ENCODE results near the gene LGALS3BP. TPM values are rescaled to one million over a fixed set of nuclear protein-coding genes. Genes with fewer than 3 reads are reported as not detected.

Gene LGALS3BP
- total RNA-seq, 1 experiment from 2014 or later, result 57.9 TPM

DNA sequence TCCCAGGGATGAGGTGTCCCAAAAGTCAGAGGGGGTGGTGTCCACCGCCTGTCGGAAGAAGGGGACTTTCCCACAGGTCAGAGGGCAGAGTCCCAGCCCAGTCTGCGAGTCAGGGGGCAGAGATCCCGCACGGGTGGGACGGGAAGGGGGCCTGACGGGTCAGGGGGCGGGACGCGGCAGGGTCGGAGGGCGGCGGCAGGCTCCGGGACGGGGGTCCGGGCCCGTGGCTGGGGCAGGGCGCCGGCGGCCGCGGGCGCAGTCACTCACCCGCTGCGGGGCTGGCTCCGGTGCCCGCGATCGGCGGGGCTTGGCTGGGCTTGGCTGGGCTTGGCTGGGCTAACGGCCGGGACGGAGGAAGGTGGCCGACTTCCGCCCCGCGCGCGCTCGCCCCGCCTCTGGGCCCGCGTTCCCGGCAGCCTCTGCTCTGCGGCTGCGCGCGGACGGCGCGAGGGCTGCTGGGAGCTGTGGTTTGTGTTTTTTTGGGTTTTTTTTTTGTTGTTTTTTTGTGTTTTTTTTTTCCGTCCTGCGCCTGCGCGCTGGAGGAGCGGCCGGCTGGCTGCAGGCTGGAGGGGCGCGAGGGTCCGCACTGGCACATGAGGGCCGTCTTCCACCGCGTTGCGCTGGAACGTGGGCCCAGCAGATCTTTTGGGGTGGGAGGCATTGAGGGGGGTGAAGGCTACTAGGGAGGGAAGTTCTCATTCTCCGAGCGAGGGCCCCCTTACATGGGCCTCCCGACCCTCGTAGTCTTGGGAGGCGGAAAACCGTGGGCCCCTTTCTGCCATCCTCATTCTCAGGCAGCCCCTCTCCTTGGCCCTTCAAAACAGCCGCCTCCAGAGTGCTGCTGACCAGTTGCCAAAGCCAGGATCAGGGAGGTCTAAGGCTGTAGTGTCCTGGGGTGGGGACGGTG lies 29.9 kb upstream of the LGALS3BP start, which contains the start of gene CANT1:
Gene CANT1 (minus strand): TSS at position 368 of the 907 bp plus-strand sequence. CDS start 12,142 bp downstream, outside the sequence.
- H3K27ac Mint-ChIP-seq, result no peak within 1 kb of the TSS
- ATAC-seq (peak; percentile 96), DNase-seq (ENCODE audit: low spot score) (peak; percentile 77)
- POLR2A ChIA-PET, result interaction anchor here (0.6 kb wide), 3 partner anchors 30 to 1410 kb away, joined by 3 to 4 read pairs (median 3); no protein-coding TSS in a partner anchor
- H3K4me1 Mint-ChIP-seq, result peaks cover 22% of the 10 kb centered on the region
- peak within 1 kb of the TSS; percentile 85 for H3K4me3 Mint-ChIP-seq
- peaks cover 16% of the 10 kb centered on the region for H3K36me3 Mint-ChIP-seq
- peaks cover 35% of the 10 kb centered on the region for H3K9me3 Mint-ChIP-seq
- peaks cover 82% of the 10 kb centered on the region for H3K27me3 Mint-ChIP-seq (ENCODE audit: low read depth)
- CTCF ChIA-PET, result interaction anchor here (0.6 to 1.5 kb wide), 6 partner anchors 23 to 379 kb away, joined by 3 to 9 read pairs (median 4); partner anchors contain the start of gene ENGASE
- TF ChIP-seq, protein P1, sequence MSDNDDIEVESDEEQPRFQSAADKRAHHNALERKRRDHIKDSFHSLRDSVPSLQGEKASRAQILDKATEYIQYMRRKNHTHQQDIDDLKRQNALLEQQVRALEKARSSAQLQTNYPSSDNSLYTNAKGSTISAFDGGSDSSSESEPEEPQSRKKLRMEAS (CRISPR knock-in tag; IDR thresholded peaks at IDR 0.05), result peak; percentile 74; the same call in 1 of the 2 replicates
- no peak for TF ChIP-seq PRRX2 (CRISPR knock-in tag; IDR thresholded peaks at IDR 0.05)
- peak; percentile 75; the same call in 1 of the 2 replicates for TF ChIP-seq FOXP1 (CRISPR knock-in tag; IDR thresholded peaks at IDR 0.05; ENCODE audit: borderline replicate concordance)
- TF ChIP-seq IRF2 (CRISPR knock-in tag; IDR thresholded peaks at IDR 0.05; ENCODE audit: borderline replicate concordance, low read depth), result no peak
- 0 out of 2 replicates have a peak, but pooled peaks have one; percentile 7 for TF ChIP-seq CREM (CRISPR knock-in tag; IDR thresholded peaks at IDR 0.05)
- TF ChIP-seq NFATC4 (CRISPR knock-in tag; IDR thresholded peaks at IDR 0.05), result no peak
- TF ChIP-seq, protein P2, sequence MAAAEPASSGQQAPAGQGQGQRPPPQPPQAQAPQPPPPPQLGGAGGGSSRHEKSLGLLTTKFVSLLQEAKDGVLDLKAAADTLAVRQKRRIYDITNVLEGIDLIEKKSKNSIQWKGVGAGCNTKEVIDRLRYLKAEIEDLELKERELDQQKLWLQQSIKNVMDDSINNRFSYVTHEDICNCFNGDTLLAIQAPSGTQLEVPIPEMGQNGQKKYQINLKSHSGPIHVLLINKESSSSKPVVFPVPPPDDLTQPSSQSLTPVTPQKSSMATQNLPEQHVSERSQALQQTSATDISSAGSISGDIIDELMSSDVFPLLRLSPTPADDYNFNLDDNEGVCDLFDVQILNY (CRISPR knock-in tag; IDR thresholded peaks at IDR 0.05), result 0 out of 2 replicates have a peak, but pooled peaks have one; percentile 69
- 0 out of 2 replicates have a peak, but pooled peaks have one; percentile 33 for TF ChIP-seq FOXK1 (CRISPR knock-in tag; IDR thresholded peaks at IDR 0.05)
- TF ChIP-seq, protein P3, sequence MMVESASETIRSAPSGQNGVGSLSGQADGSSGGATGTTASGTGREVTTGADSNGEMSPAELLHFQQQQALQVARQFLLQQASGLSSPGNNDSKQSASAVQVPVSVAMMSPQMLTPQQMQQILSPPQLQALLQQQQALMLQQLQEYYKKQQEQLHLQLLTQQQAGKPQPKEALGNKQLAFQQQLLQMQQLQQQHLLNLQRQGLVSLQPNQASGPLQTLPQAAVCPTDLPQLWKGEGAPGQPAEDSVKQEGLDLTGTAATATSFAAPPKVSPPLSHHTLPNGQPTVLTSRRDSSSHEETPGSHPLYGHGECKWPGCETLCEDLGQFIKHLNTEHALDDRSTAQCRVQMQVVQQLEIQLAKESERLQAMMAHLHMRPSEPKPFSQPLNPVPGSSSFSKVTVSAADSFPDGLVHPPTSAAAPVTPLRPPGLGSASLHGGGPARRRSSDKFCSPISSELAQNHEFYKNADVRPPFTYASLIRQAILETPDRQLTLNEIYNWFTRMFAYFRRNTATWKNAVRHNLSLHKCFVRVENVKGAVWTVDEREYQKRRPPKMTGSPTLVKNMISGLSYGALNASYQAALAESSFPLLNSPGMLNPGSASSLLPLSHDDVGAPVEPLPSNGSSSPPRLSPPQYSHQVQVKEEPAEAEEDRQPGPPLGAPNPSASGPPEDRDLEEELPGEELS (CRISPR knock-in tag; IDR thresholded peaks at IDR 0.05), result peak; percentile 58; the same call in 1 of the 2 replicates
- 0 out of 2 replicates have a peak, but pooled peaks have one; percentile 24 for TF ChIP-seq MYBL2 (CRISPR knock-in tag; IDR thresholded peaks at IDR 0.05)
- peak; percentile 44; the same call in 1 of the 2 replicates for TF ChIP-seq SP1 (CRISPR knock-in tag; conservative IDR thresholded peaks at IDR 0.05)
- no peak for TF ChIP-seq ETV6 (CRISPR knock-in tag; IDR thresholded peaks at IDR 0.05)
- peak; percentile 30; the same call in 1 of the 2 replicates for TF ChIP-seq GABPB1 (CRISPR knock-in tag; IDR thresholded peaks at IDR 0.05)
- TF ChIP-seq, protein P4, sequence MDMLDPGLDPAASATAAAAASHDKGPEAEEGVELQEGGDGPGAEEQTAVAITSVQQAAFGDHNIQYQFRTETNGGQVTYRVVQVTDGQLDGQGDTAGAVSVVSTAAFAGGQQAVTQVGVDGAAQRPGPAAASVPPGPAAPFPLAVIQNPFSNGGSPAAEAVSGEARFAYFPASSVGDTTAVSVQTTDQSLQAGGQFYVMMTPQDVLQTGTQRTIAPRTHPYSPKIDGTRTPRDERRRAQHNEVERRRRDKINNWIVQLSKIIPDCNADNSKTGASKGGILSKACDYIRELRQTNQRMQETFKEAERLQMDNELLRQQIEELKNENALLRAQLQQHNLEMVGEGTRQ (CRISPR knock-in tag; IDR thresholded peaks at IDR 0.05), result peak; percentile 31; the same call in 1 of the 2 replicates
- no peak for TF ChIP-seq TEAD1 (CRISPR knock-in tag; IDR thresholded peaks at IDR 0.05)

DNA sequence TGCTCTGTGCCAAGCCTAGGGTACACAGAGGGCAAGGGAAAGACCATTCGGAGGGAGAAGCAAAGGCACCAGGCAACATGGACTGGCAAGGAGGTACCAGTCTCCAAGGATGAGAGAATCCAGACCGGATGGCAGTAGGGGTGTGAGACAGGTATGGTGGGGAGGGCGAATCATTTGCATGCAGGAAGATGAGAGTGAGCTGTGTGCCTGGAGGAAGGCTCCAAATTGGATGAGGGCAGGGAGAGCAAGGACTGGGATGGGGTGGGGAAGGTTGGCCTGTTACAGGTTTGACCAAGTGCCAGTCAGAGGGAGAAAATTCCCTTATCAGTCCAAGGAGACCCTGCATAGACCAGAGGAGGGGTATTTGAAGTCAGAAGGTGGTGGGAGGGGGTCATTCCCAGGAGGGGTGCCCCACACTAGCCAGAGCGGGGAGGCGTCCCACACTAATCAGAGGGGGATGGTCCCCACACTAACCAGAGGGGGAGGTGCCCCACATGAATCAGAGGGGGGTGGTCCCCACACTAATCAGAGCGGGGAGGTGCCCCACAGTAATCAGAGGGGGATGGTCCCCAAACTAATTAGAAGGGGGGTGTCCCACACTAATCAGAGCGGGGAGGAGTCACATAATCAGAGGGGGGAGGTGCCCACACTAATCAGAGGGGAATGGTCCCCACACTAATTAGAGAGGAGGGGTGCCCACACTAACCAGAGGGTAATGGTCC lies 29.1 kb upstream of the LGALS3BP start:
- peaks cover 10% of the 10 kb centered on the region for H3K36me3 Mint-ChIP-seq
- no peak for TF ChIP-seq GABPB1 (CRISPR knock-in tag; IDR thresholded peaks at IDR 0.05)
- TF ChIP-seq, protein P5, sequence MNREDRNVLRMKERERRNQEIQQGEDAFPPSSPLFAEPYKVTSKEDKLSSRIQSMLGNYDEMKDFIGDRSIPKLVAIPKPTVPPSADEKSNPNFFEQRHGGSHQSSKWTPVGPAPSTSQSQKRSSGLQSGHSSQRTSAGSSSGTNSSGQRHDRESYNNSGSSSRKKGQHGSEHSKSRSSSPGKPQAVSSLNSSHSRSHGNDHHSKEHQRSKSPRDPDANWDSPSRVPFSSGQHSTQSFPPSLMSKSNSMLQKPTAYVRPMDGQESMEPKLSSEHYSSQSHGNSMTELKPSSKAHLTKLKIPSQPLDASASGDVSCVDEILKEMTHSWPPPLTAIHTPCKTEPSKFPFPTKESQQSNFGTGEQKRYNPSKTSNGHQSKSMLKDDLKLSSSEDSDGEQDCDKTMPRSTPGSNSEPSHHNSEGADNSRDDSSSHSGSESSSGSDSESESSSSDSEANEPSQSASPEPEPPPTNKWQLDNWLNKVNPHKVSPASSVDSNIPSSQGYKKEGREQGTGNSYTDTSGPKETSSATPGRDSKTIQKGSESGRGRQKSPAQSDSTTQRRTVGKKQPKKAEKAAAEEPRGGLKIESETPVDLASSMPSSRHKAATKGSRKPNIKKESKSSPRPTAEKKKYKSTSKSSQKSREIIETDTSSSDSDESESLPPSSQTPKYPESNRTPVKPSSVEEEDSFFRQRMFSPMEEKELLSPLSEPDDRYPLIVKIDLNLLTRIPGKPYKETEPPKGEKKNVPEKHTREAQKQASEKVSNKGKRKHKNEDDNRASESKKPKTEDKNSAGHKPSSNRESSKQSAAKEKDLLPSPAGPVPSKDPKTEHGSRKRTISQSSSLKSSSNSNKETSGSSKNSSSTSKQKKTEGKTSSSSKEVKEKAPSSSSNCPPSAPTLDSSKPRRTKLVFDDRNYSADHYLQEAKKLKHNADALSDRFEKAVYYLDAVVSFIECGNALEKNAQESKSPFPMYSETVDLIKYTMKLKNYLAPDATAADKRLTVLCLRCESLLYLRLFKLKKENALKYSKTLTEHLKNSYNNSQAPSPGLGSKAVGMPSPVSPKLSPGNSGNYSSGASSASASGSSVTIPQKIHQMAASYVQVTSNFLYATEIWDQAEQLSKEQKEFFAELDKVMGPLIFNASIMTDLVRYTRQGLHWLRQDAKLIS (CRISPR knock-in tag; IDR thresholded peaks at IDR 0.05; ENCODE audit: borderline replicate concordance), result no peak
- TF ChIP-seq NR3C1 (CRISPR knock-in tag; conservative IDR thresholded peaks at IDR 0.05; ENCODE audit: low read depth), result no peak
- TF ChIP-seq MXD4 (CRISPR knock-in tag; IDR thresholded peaks at IDR 0.05; ENCODE audit: borderline replicate concordance), result no peak
- TF ChIP-seq TEAD4 (CRISPR knock-in tag; IDR thresholded peaks at IDR 0.05), result no peak
- TF ChIP-seq, protein P6, sequence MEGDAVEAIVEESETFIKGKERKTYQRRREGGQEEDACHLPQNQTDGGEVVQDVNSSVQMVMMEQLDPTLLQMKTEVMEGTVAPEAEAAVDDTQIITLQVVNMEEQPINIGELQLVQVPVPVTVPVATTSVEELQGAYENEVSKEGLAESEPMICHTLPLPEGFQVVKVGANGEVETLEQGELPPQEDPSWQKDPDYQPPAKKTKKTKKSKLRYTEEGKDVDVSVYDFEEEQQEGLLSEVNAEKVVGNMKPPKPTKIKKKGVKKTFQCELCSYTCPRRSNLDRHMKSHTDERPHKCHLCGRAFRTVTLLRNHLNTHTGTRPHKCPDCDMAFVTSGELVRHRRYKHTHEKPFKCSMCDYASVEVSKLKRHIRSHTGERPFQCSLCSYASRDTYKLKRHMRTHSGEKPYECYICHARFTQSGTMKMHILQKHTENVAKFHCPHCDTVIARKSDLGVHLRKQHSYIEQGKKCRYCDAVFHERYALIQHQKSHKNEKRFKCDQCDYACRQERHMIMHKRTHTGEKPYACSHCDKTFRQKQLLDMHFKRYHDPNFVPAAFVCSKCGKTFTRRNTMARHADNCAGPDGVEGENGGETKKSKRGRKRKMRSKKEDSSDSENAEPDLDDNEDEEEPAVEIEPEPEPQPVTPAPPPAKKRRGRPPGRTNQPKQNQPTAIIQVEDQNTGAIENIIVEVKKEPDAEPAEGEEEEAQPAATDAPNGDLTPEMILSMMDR (IDR thresholded peaks at IDR 0.05), result no peak
- no peak for TF ChIP-seq NFYB (CRISPR knock-in tag; conservative IDR thresholded peaks at IDR 0.05; ENCODE audit: low read depth)

More for the DNA sequence above, 29.1 kb upstream of the LGALS3BP start:
- peak overlapping the region; percentile 85 for H3K4me3 Mint-ChIP-seq
- CTCF ChIA-PET, result interaction anchor here (0.7 to 1.5 kb wide), 4 partner anchors 24 to 380 kb away, joined by 3 to 7 read pairs (median 4); partner anchors contain the start of gene ENGASE
- POLR2A ChIA-PET, result interaction anchor here (0.6 kb wide), 3 partner anchors 30 to 1410 kb away, joined by 3 to 4 read pairs (median 3); no protein-coding TSS in a partner anchor
- H3K9me3 Mint-ChIP-seq, result peaks cover 27% of the 10 kb centered on the region
- no peak overlapping the region for H3K27ac Mint-ChIP-seq
- peaks cover 22% of the 10 kb centered on the region for H3K4me1 Mint-ChIP-seq
- no peak for ATAC-seq
- H3K27me3 Mint-ChIP-seq (ENCODE audit: low read depth), result peaks cover 76% of the 10 kb centered on the region
- DNase-seq (ENCODE audit: low spot score), result no peak

Measured in WTC11 (cell line).